Fibroblast of villous mesenchyme (primary cell): ENCODE data around the gene BRD8. TPM values are rescaled to one million over a fixed set of nuclear protein-coding genes. Genes with fewer than 3 reads are reported as not detected.

Experiments
- DNase-seq: peaks from one replicate; pipeline ENCODE4 v3.0.0-alpha.2; 2010; ENCODE audit warnings: low read depth
- H3K4me3 ChIP-seq: 2 replicates; pipeline ENCODE4 v1.5.1; 2011; ENCODE audit warnings: low read depth, mild to moderate bottlenecking, low read length
- CTCF ChIP-seq: IDR thresholded peaks from 2 replicates; pipeline ENCODE4 v1.5.1; 2012; ENCODE audit warnings: low read depth, mild to moderate bottlenecking, low read length; ENCODE audit not compliant: insufficient read depth
- small RNA-seq: library from RNA; depleted of rRNA; stranded (forward); fragments of <200 nt; gene quantifications from one replicate; pipeline ENCODE3, GENCODE V24; 2012
- total RNA-seq: library from RNA; depleted of rRNA; stranded (reverse); fragments of >200 nt; gene quantifications from 2 replicates; pipeline ENCODE4 v1.2.3, GENCODE V29; 2012

Gene BRD8
- total RNA-seq, 1 donor = 63.9 TPM

- DNase-seq = no peak
- TF ChIP-seq CTCF = no peak
- no peak overlapping the region for H3K4me3 ChIP-seq
Observed at GRCh38 chr5:138096363-138096762, 82.1 kb downstream of the BRD8 start.

- no peak for DNase-seq
- no peak for TF ChIP-seq CTCF
- no peak overlapping the region for H3K4me3 ChIP-seq
Observed at GRCh38 chr5:138095100-138095907, 83.1 kb downstream of the BRD8 start.

- DNase-seq = no peak
- no peak overlapping the region for H3K4me3 ChIP-seq
- no peak for TF ChIP-seq CTCF
Observed at GRCh38 chr5:138093036-138093435, 85.4 kb downstream of the BRD8 start.

GRCh38 chr5:138092301-138092700 is 86.1 kb downstream of the BRD8 start:
- no peak for TF ChIP-seq CTCF
- no peak overlapping the region for H3K4me3 ChIP-seq
- DNase-seq = no peak

- H3K4me3 ChIP-seq = no peak overlapping the region
- no peak for TF ChIP-seq CTCF
- no peak for DNase-seq
Observed at GRCh38 chr5:138091685-138092084, 86.7 kb downstream of the BRD8 start.

Small RNA genes lying within 50 kb of the gene (small RNA-seq; reads per million reads assigned to genes)
- gene RNU6-460P (not detected), gene RNU6-888P (not detected)

Other genes starting within 250 kb of the BRD8 start
- gene FAM13B, start 145.6 kb downstream of the BRD8 start, total RNA-seq = 24.5 and 43.2 TPM in 2 replicates
- gene WNT8A, start 94.6 kb downstream of the BRD8 start, total RNA-seq = not detected in 2 replicates
- 1.3 and 2.2 TPM in 2 replicates for gene NME5, start 39.2 kb downstream of the BRD8 start, total RNA-seq
- 30.6 and 60.0 TPM in 2 replicates for gene KIF20A, start 482 bp upstream of the BRD8 start, total RNA-seq
- 25.4 and 40.2 TPM in 2 replicates for gene CDC23, start 34.7 kb upstream of the BRD8 start, total RNA-seq
- not detected in 2 replicates for gene GFRA3, start 96.0 kb upstream of the BRD8 start, total RNA-seq
- gene CDC25C, start 153.2 kb upstream of the BRD8 start, total RNA-seq = 4.8 and 6.9 TPM in 2 replicates
- 34.1 and 46.6 TPM in 2 replicates for gene FAM53C, start 159.6 kb upstream of the BRD8 start, total RNA-seq
- gene KDM3B, start 174.1 kb upstream of the BRD8 start, total RNA-seq = 45.1 and 51.4 TPM in 2 replicates